ENCODE measurements around the gene SPIRE2.
"Not testable (repeated sequence)": the region's sequence is repeated elsewhere in the genome, so short reads cannot be mapped to it uniquely, and the experiment has no call there.

The SPIRE2 gene

DNA sequence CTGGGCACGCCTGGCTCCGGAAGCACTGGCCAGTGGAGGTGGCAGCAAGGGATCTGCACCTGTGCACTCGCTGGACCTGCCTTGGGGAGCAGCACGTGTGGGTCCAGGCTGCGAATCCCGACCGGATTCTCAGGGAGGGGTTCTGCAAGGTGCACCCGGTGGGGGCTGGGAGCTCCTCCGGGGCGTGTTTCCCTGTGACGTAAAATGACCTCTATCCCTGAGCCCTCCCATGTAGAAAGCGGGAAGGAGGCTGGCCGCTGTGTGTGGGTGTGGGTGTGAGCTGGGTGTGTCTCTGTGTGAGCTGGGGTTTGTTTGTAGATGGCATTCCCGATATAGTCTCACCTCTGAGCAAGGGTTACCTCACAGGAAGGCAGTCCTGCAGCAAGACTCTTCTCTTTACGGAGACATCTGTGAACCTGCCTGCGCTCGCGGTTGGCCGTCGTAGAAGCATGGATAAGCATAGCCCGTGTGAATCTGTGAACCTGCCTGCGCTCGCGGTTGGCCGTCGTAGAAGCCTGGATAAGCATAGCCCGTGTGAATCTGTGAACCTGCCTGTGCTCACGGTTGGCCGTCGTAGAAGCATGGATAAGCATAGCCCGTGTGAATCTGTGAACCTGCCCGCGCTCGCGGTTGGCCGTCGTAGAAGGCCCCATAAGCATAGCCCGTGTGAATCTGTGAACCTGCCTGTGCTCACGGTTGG, 5.5 kb downstream of the SPIRE2 start:
- H3K4me1 Mint-ChIP-seq: peaks cover 16% of the 10 kb centered on the region
- not testable (repeated sequence) for H3K27me3 Mint-ChIP-seq; ATAC-seq (replicated peaks; ENCODE audit: extremely low read depth, poor library complexity, severe bottlenecking); DNase-seq (ENCODE audit: low spot score in 2 of 2); H3K36me3 Mint-ChIP-seq (ENCODE audit: insufficient read depth); H3K4me3 Mint-ChIP-seq; H3K9me3 Mint-ChIP-seq; H3K27ac Mint-ChIP-seq (ENCODE audit: low read depth)

DNA sequence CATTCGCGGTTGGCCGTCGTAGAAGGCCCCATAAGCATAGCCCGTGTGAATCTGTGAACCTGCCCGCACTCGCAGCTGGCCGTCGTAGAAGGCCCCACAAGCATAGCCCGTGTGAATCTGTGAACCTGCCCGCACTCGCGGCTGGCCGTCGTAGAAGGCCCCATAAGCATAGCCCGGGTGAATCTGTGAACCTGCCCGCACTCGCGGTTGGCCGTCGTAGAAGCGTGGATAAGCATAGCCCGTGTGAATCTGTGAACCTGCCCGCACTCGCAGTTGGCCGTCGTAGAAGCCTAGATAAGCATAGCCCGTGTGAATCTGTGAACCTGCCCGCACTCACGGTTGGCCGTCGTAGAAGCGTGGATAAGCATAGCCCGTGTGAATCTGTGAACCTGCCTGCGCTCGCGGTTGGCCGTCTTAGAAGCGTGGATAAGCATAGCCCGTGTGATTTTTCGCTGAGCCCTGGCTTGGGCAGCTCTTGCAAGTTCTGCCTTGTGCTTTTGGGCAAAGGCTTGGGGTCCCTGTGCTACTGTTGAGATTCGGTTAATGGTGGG, 6.6 kb downstream of the SPIRE2 start:
- H3K4me1 Mint-ChIP-seq: peaks cover 12% of the 10 kb centered on the region
- H3K27ac Mint-ChIP-seq (ENCODE audit: low read depth); H3K36me3 Mint-ChIP-seq (ENCODE audit: insufficient read depth); H3K27me3 Mint-ChIP-seq; H3K9me3 Mint-ChIP-seq; DNase-seq (ENCODE audit: low spot score in 2 of 2); H3K4me3 Mint-ChIP-seq; ATAC-seq (replicated peaks; ENCODE audit: extremely low read depth, poor library complexity, severe bottlenecking): not testable (repeated sequence)

DNA sequence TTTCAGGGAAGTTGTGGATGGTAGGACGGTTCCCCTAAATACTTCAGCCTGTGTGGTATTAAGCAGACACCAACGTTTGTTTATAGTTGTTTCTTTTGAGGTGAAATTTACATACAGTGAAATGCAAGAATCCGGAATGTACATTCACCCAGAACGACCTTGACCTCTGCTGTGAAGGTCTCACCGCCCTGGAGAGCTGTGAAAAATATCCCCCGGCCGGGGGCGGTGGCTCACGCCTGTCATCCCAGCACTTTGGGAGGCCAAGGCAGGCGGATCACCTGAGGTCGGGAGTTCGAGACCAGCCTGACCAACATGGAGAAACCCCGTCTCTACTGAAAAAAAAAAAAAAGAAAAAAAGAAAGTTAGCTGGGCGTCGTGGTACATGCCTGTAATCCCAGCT, 8.2 kb downstream of the SPIRE2 start:
- H3K4me3 Mint-ChIP-seq; H3K9me3 Mint-ChIP-seq; H3K27ac Mint-ChIP-seq (ENCODE audit: low read depth); ATAC-seq (replicated peaks; ENCODE audit: extremely low read depth, poor library complexity, severe bottlenecking); DNase-seq (ENCODE audit: low spot score in 2 of 2); H3K36me3 Mint-ChIP-seq (ENCODE audit: insufficient read depth); H3K27me3 Mint-ChIP-seq: not testable (repeated sequence)
- peaks cover 12% of the 10 kb centered on the region for H3K4me1 Mint-ChIP-seq

DNA sequence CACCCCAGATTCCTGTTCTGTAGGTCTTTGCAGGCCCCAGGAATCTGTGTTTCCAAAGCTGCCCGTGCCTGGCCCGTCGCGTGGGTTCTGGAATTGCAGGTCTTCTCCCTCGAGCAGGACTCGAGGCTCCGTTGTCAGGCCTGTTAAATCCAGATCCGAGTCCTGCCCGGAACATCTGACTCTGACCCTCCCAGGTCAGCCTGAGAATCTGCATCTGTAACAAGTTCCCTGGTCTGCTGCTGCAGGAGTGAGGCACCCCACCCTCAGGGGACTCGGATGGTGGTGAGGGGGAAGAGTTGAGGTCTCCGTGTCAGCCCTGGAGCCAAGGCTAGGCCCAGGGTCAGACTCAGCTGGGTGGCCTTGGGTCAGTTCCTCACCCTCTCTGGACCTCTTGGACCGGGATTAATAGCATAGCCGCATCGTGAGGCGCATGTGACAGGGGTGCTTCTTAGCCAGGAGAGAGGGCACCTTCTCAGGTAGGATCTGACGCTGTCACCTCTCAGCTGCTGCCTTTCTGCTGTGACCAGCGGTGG, 8.8 kb downstream of the SPIRE2 start:
- H3K4me3 Mint-ChIP-seq: peak overlapping the region; percentile 57
- DNase-seq (ENCODE audit: low spot score in 2 of 2) (no peak), ATAC-seq (replicated peaks; ENCODE audit: extremely low read depth, poor library complexity, severe bottlenecking) (no peak)
- no peaks in the 10 kb centered on the region for H3K9me3 Mint-ChIP-seq
- peak overlapping the region; percentile 77 for H3K27ac Mint-ChIP-seq (ENCODE audit: low read depth)
- H3K4me1 Mint-ChIP-seq: peaks cover 13% of the 10 kb centered on the region
- H3K36me3 Mint-ChIP-seq (ENCODE audit: insufficient read depth): peaks cover 6% of the 10 kb centered on the region
- H3K27me3 Mint-ChIP-seq: no peaks in the 10 kb centered on the region

DNA sequence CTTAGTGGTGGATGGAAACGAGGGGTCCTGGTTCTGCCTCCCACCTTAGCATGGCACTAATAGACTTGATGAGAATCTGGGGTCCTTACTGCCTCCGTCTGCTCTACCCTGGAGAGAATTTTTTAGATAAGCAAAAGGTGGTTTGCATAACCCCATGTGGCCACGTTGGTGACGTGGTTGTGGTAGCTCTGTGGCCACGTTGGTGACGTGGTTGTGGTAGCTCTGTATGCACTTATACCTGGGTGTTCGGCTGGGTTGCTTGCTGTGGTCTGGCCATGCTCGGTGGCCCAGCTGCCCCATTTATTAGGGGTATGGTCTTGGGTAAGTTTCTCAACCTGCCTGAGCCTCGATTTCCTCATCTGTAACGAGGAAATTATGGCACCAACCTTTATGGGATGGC, 13.0 kb downstream of the SPIRE2 start:
- ATAC-seq (replicated peaks; ENCODE audit: extremely low read depth, poor library complexity, severe bottlenecking) (peak; percentile 85), DNase-seq (ENCODE audit: low spot score in 2 of 2) (peak; percentile 51 to 81)
- H3K4me3 Mint-ChIP-seq: peak overlapping the region; percentile 51
- H3K9me3 Mint-ChIP-seq: no peaks in the 10 kb centered on the region
- H3K4me1 Mint-ChIP-seq: peaks cover 26% of the 10 kb centered on the region
- H3K27ac Mint-ChIP-seq (ENCODE audit: low read depth): peak overlapping the region; percentile 85
- H3K27me3 Mint-ChIP-seq: no peaks in the 10 kb centered on the region
- H3K36me3 Mint-ChIP-seq (ENCODE audit: insufficient read depth): peaks cover 8% of the 10 kb centered on the region

DNA sequence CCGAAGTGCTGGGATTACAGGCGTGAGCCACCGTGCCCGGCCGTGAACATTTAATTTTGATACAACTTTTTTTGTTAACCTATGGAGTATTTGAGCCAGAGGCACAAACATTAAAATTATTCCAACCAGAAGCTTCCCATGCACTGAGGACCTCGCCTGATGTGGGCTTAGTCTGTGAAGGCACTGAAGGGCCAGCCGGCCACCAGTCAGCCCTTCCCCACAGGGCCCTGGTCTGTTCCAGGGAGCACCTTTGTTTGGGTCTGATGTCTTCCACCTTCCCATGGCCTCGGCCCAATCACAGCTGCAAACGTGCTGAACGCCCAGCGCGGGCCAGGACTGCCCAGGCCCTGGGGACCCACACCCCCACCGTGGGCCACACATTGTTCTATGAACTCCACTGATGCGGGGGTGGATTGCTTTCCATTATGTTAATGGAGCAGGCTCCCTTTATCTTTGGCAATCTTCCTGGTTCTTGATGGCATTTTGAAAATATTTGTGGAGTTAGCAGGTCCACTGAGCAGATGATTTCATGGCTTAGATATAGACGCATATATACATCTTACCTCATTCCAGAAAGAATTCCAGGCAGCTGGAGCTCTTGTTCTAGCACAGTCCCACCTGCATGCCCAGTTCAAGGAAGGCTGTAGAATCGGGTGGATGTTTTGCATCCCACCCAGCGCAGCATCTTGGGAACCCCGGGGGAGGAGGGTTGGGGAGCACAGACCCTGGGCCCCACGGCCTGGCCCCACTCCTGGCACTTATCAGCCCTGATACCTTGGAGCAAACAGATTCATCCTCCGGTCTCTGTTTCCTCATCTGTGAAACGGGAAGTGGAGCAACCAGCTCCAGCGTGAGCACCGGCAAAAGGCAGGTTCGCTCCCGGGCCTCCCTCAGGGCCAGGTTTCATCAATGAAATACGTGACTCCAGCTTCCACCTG, 14.5 kb downstream of the SPIRE2 start:
- ATAC-seq (replicated peaks; ENCODE audit: extremely low read depth, poor library complexity, severe bottlenecking) (no peak), DNase-seq (ENCODE audit: low spot score in 2 of 2) (no peak)
- Mint-ChIP-seq H3K9me3 (no peaks in the 10 kb centered on the region), H3K4me3 (no peak overlapping the region), H3K4me1 (peaks cover 26% of the 10 kb centered on the region), H3K27me3 (no peaks in the 10 kb centered on the region), H3K27ac (ENCODE audit: low read depth) (no peak overlapping the region), H3K36me3 (ENCODE audit: insufficient read depth) (peaks cover 8% of the 10 kb centered on the region)

DNA sequence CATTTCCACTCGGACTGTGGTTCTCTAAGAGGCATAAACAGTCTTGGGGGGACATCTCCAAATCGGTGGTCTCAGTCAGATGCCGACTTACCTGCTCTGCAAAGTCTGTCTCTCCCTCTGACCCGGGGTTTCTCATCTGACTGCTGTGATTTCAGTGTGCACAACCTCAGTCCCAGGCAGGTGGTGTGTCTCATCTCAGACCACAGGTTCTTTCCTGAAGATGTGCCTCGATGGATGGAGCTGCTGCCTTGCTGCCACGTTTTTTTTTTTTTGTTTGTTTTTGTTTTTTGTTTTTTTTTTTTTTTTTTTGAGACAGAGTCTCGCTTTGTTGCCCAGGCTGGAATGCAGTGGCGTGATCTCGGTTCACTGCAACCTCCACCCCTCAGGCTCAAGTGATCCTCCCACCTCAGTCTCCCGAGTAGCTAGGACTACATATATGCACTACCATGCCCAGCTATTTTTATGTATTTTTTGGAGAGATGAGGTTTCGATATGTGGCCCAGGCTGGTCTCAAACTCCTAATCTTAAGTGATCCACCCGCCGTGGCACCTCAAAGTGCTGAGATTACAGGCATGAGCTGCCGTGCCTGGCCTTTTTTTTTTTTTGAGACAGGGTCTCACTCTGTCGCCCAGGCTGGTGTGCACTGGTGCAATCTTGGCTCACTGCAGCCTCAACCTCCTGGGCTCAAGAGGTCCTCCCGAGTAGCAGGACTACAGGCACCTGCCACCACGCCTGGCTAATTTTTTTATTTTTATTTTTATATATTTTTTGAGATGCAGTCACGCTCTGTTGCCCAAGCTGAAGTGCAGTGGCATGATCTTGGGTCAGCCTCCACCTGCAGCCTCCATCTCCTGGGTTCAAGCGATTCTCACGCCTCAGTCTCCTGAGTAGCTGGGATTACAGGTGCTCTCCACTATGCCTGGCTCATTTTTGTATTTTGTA, 15.4 kb downstream of the SPIRE2 start:
- H3K4me3 Mint-ChIP-seq: no peak overlapping the region
- no peaks in the 10 kb centered on the region for H3K9me3 Mint-ChIP-seq
- H3K27ac Mint-ChIP-seq (ENCODE audit: low read depth): no peak overlapping the region
- no peaks in the 10 kb centered on the region for H3K27me3 Mint-ChIP-seq
- peaks cover 6% of the 10 kb centered on the region for H3K36me3 Mint-ChIP-seq (ENCODE audit: insufficient read depth)
- H3K4me1 Mint-ChIP-seq: peaks cover 23% of the 10 kb centered on the region
- DNase-seq (ENCODE audit: low spot score in 2 of 2) (no peak), ATAC-seq (replicated peaks; ENCODE audit: extremely low read depth, poor library complexity, severe bottlenecking) (no peak)

DNA sequence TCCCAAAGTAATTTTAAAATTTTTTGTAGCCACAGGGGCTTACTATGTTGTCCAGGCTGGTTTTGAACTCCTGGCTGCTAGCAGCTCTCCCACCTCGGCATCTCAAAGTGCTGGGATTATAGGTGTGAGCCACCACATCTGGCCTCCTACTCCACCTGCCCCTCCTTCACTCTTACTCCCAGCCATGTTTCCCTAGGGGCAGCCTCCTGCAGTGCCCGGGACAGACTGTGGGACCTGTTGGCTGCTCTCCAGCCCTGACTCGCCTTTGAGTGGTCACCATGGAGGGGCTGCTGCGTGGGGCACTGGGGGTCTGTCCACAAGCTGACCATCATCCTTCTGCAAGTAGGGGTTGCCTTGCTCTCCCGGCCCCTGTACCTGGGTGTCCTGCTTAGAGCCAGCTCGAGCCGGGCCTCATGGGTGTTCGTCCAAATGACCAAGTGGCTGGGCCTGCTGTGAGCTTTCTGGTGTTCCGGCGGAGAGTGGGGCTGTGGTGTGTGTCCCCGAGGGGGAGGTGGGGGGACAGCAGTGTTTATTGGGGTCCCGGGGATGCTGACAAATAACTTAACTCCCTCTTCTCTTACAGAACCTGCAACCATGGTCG, 16.6 kb downstream of the SPIRE2 start:
- no peak for ATAC-seq (replicated peaks; ENCODE audit: extremely low read depth, poor library complexity, severe bottlenecking)
- peak overlapping the region; percentile 81 for H3K27ac Mint-ChIP-seq (ENCODE audit: low read depth)
- H3K27me3 Mint-ChIP-seq: no peaks in the 10 kb centered on the region
- peaks cover 21% of the 10 kb centered on the region for H3K4me1 Mint-ChIP-seq
- H3K9me3 Mint-ChIP-seq: no peaks in the 10 kb centered on the region
- peak overlapping the region; percentile 69 for H3K4me3 Mint-ChIP-seq
- H3K36me3 Mint-ChIP-seq (ENCODE audit: insufficient read depth): peaks cover 6% of the 10 kb centered on the region
- DNase-seq (ENCODE audit: low spot score in 2 of 2): no peak

DNA sequence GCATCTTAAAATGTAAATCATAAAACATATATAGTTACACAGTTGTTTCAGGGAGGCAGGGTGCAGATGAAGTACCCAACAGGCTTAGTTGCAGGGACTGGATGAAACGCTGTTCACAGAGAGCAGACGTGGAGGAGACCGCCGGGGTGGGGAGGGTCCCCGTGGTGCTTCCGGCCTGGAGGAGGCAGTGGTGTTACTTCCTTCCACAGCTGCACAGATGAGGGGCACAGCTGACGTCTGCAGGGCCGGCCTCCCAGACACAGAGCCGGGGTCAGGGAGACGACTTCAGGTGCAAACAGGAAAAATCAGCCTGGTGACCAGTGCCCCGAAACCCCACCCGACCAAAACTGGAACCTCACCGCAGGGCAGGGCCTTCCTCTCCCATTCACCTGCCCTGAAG, 17.1 kb downstream of the SPIRE2 start:
- Mint-ChIP-seq H3K27ac (ENCODE audit: low read depth) (peak overlapping the region; percentile 81), H3K4me3 (peak overlapping the region; percentile 69), H3K27me3 (no peaks in the 10 kb centered on the region), H3K36me3 (ENCODE audit: insufficient read depth) (peaks cover 6% of the 10 kb centered on the region), H3K9me3 (no peaks in the 10 kb centered on the region), H3K4me1 (peaks cover 21% of the 10 kb centered on the region)
- ATAC-seq (replicated peaks; ENCODE audit: extremely low read depth, poor library complexity, severe bottlenecking) (peak; percentile 59), DNase-seq (ENCODE audit: low spot score in 2 of 2) (peak in 1 of 2 donors; percentile 58)

DNA sequence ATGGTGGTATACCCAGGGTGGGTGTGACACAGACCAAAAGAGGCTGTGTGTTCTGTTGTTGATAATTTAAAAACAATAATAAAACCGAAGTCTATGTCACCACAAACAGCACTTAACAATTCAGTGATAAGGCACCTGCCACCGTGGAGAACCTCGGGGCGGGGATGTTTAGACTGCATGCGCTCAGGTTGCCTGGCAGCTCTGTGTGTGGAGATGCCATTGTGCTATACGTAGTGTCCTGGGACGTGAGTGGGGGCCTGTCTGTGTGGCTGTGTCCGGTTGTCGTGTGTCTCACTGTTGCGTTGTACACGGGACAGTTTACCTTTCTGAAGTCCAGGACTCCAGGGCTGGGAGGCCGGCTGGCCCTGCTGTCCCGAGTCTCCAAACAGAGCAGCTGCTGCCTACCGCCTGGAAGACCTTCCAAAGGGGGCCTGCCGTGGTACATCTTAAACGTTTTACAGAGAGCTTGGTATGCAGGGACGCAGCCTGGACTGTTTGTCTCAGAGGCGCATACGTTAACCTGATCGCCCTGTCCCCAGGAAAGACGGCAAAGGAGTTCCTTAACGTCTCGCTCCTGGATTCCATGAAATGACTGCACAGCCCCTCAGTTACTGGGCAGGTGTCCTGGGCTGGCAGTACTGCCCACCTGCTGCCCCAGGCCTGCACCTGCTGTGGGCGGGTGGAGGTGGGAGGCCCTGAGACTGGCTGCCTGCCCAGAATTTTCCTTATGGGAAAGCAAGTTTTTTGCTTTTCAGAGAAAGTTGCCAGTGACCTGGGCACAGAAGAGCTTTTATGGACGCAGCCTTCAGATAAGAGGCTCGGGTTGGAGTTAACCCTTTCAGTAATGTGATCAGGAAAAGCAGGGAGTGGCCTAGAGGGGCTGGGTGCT, 19.0 kb downstream of the SPIRE2 start:
- Mint-ChIP-seq H3K9me3 (no peaks in the 10 kb centered on the region), H3K27me3 (no peaks in the 10 kb centered on the region), H3K4me1 (peaks cover 14% of the 10 kb centered on the region), H3K36me3 (ENCODE audit: insufficient read depth) (peaks cover 2% of the 10 kb centered on the region), H3K4me3 (no peak overlapping the region), H3K27ac (ENCODE audit: low read depth) (no peak overlapping the region)
- ATAC-seq (replicated peaks; ENCODE audit: extremely low read depth, poor library complexity, severe bottlenecking): no peak
- no peak for DNase-seq (ENCODE audit: low spot score in 2 of 2)

DNA sequence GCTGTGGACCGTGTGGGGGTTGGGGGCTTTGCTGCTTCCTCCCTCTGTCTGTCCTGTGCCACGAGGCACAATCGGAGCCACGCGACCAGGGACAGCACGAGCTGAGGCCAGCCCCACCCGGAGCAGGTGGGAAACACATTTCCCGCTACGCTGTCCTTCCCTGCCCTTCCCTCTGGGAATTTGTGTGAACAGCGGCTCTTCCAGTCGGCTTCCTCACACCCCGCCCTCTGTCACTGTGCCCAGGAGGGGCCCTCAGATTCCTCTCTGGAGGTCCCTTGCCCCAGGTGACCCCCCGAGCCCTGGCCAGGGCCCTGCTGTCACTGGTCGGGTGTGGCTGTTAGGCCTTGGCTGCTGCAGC, 19.6 kb downstream of the SPIRE2 start:
- peaks cover 14% of the 10 kb centered on the region for H3K4me1 Mint-ChIP-seq
- no peaks in the 10 kb centered on the region for H3K27me3 Mint-ChIP-seq
- ATAC-seq (replicated peaks; ENCODE audit: extremely low read depth, poor library complexity, severe bottlenecking): no peak
- H3K4me3 Mint-ChIP-seq: no peak overlapping the region
- H3K9me3 Mint-ChIP-seq: no peaks in the 10 kb centered on the region
- peaks cover 2% of the 10 kb centered on the region for H3K36me3 Mint-ChIP-seq (ENCODE audit: insufficient read depth)
- DNase-seq (ENCODE audit: low spot score in 2 of 2): no peak
- no peak overlapping the region for H3K27ac Mint-ChIP-seq (ENCODE audit: low read depth)
